ENCODE measurements around the gene COMMD9.

Gene COMMD9

DNA sequence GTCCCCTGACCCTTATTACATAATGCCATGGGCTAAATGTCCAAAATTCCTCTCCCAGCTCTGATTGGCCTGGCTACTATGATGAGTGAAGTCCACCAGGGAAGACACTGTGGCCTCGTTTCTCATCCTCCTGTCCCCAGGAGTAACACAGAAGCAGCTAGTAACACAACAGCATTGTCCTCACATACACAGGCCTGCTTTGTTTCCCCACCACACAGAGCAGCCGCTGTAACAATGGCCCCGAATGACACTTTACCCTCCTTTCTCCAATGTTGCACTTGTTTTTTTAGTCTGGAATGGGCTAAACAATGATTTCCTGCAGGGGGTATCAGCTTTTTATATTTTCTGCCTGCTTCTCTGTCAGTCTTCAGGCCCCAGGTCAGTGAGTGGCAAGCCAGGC, 6.7 kb upstream of the COMMD9 start, which contains the start of gene PRR5L:
Gene PRR5L, plus strand, starts transcription at position 363 of the 400 bp plus-strand sequence. CDS start 104,834 bp downstream, outside the sequence.
- DNase-seq: no peak

DNA sequence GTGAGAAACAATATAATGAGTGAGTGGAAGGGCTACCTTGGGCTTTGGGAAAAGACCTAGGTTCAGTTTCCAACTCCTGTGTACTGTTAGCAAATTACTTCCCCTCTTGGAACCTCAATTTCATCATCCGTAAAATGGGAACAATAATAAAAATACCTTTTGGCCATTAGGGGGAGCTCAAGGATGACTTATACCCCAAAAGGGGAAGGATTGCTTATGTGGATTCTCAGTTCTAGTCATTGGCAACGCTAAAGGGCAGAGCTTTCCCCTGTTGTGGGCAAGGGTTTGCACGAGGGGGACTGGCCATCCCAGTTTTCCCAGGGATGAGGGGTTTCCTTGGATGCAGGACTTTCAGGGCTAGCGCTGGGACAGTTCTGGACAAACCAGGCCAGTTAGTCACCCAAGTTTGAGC, 3.1 kb upstream of the COMMD9 start:
- peak in 1 of 2 experiments; percentile 23 for DNase-seq

DNA sequence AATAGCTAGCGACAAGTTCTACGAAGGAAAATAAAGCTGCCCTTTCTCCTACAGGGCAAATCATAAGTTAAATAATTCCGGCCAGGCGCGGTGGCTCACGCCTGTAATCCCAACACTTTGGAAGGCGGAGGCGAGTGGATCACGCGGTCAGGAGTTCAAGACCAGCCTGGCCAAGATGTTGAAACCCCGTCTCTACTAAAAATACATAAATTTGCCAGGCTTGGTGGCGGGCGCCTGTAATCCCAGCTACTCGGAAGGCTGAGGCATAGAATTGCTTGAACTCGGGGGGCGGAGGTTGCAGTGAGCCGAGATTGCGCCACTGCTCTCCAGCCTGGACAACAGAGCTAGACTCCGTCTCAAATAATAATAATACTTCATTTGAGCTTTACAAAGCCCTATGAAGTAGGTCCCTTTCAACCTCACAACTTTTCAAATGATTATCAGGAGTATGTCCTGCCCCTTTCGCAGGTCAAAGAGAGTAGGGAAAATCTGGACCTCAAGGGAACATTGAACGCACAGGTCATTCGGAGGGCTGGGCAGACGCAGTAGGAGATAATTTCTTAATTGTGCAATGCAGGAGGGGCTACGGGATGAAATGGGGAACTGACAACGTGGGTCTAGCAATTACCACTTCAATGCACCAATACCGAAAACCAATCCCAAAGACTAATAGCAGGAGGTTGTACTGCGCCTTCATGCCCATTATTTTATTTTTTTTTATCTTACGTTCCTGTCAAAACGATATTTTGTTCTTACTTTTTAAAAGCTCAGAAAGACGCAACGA, 590 bp downstream of the COMMD9 start:
- DNase-seq: peak in 1 of 2 experiments; percentile 14

DNA sequence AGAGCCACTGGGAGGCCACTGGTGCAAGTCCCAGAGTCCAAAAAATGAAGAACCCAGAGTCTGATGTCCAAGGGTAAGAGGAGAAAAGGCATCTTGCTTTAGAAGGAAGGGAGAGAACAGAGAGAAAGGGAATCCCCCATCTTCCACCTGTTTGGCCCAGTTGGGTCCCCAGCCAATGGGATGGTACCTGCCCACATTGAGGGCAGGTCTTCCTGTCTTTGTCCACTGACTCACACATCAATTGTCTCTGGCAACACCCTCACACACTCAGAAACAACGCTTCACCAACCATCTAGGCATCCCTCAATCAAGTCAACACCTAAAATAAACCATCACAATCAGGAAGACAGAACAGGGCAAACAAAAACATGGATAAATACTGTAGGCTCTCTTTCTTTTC, 6.3 kb downstream of the COMMD9 start:
- DNase-seq: no peak

DNA sequence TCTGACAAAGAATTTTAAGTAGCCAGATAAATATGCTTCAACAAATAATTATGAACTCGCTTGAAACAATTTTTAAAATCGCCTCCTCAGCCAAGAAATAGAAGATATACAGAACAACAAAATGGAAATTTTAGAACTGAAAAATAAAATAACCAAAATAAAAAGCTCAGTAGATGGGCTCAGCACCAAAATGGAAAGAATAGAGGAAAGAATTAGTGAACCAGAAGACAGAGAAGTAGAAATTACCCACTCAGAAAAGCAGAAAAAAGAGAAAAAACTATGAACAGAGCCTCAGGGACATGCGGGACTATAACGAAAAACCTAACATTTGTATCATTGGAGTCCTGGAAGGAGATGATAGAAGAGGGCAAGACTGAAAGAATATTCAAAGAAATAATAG, 7.4 kb downstream of the COMMD9 start:
- DNase-seq: no peak

DNA sequence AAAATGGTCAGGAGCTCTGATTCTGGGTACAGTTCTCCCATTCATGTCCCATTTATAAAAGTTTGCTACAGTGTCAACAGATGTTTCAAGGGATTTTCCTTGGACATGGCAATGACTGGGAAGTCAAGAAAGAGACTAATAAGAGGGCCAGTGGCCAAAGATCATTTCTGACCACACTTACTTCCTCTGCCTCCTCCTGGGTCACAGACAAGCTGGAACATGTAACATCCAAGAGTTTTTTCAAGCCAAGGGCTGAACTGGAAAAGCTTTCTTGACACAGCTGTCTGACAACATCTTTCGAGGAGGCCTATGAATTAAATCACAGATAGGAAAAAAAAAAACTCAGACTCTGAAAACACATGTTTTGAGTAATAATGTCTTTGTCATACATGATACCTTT, 8.7 kb downstream of the COMMD9 start:
- DNase-seq: no peak

DNA sequence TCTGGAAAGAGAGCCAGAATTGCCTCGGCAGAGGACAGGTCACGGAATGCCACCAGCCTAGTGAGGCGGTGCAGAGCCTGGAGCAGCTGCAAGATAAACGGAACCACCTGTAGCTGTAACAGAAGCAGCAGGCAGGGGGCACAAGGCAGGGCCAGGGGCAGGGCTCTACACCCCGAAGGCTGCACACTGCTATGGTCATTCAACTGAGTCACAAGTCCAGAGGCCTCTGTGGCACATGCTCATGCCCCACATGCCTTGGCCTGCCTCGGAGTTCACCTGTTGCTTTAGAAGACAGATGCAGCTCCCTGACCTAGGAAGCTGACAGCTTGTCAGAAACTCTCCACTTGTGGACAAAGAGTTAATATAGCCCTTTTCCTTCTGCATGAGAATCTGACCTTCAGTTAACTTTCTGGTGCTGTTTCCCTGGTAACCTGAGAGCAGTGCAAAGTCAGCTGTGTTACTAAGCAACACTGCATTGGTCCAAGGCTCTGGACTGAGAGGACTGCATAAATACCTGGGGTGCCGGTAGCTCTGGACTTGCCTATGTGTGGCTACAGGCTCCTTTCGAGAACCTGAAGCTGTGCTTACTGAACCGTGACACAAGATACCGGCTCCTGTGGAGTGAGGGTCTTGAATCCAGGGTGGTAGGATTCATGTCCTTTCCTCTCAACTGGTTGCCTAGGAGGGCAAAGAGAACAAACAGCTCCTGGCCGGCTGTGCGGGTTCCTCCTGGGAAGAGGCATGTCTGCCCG, 10.5 kb downstream of the COMMD9 start:
- no peak for DNase-seq

DNA sequence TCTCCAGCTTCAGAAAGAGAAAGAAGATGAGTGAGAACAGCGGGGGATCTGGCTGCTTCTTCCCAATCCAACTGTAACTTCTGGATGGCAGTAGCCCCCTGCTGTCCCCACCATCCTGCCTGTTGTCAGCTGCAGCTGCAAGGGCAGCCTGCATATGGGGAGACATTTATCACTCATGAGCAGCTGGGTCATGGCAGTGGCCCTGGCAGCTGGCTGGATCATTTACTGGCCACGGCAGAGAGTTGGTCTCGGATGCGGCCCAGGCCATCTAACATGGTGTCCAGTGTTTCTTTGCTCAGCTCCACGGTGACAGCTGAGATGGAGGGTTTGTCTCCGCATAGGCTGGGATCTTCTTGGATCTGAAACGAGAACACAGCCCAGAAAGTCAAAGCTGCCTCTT, 14.8 kb downstream of the COMMD9 start:
- DNase-seq: no peak

DNA sequence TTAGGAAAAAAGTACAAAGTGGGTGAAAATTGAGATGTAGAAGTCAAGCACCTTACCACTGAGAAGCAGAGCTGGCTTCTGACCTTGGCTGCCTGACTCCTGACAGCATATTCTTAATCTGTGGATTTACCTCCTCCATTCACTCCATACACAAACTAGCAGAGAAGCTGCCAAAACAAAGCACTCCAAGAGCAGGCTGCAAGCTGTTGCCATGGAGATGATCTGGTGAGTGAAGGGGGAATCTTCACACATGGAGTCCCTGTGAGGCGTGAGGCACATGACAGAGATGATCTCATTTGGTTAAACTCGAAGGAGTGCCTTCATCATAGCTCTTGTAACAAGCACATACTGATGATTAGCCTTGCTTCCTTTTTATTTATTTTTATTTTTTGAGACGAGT, 16.1 kb downstream of the COMMD9 start:
- no peak for DNase-seq

DNA sequence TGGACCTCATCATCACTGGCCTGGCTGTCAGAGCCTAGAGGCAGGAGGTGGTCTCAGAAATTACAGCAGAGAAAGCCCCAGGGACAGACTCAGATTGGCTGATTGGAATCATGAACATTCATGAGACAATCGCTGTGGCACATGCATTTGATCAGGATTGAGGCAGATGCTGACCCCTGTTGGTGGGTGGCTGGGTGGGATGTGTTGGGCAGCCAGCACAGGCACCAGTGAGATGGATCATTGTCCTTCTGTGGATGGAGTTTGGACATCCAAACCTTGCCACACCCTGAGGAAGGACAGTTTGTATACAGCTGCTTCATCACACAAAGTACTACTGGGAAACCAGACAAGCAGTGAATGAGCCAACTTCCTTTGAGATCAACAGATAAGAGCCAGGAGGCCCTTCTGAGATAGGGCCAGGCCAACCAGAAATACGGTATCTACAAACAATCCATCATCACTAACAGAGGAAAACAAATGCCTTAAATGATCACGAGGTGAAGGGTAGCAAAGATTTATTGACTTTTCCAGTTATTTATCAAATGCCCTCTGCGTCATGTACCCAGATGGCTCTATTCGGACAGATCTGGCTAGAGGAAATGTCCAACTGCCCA, 17.3 kb downstream of the COMMD9 start:
- DNase-seq: no peak

DNA sequence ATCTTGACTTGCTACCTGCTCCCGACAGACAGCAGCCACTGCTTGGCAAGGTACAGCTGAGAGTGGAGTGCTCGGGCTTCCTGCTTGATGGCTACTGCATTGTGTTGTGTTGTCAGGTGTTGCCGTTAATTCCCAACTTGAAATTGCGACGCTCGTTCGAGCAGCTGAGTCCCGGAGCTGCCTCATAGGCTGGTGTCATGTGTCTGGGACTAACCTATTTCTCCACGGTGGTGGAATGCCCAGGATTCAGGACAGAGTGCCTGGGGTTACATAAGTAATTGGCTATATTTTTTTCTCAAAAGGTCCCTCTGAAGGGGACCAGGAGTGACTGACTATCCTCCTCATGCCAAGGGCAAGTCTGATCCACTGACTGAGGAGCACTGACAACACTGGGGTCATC, 18.5 kb downstream of the COMMD9 start:
- DNase-seq: no peak

DNA sequence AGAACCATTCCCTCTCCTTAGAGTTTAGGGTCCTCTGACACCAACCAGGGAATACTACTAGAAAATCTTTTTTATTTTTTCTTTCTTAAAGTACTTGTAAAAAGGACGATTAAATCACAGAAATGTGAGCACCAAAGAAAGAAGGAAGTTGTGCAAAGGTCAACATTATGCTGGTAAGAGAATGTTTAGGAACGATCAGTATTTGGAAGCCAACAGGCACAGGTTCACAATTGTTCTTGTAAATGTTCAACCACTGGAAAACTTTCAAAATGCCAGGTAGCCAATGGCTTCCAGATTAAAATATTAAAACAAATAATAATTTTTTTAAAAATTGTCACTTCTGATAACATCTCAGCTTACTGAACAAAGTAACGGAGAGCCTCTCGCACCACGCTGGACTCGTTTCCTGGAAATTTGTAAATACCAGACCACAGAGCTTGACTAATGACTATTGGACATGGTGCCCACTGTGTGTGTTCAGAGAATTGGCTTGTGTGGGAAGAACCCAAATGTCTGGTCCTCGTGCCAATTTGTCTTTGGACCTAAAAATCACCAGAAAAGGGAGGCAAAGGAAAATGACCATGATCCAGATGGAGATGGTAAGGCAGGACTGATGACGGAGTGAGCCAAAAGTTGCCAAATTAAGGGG, 20.8 kb downstream of the COMMD9 start:
- no peak for DNase-seq

DNA sequence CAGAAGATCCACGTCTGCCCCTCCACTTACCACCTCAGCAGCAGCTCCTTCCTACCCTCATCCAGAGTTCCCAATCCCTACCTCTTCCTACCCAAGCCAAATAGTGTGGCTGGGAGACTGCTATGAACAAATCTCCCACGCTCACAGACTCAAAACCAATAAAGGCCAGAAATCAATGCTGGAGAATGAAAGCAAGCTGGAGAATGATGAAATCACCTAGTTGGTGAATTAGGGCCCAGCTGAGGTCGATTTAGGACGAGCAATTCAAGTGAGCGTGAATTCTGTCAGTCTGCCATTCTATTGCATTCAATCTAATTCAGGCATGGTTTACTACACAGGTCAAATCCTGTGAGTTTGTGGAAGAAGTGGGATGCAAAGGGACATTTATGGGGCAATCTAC, 22.5 kb downstream of the COMMD9 start:
- no peak for DNase-seq

DNA sequence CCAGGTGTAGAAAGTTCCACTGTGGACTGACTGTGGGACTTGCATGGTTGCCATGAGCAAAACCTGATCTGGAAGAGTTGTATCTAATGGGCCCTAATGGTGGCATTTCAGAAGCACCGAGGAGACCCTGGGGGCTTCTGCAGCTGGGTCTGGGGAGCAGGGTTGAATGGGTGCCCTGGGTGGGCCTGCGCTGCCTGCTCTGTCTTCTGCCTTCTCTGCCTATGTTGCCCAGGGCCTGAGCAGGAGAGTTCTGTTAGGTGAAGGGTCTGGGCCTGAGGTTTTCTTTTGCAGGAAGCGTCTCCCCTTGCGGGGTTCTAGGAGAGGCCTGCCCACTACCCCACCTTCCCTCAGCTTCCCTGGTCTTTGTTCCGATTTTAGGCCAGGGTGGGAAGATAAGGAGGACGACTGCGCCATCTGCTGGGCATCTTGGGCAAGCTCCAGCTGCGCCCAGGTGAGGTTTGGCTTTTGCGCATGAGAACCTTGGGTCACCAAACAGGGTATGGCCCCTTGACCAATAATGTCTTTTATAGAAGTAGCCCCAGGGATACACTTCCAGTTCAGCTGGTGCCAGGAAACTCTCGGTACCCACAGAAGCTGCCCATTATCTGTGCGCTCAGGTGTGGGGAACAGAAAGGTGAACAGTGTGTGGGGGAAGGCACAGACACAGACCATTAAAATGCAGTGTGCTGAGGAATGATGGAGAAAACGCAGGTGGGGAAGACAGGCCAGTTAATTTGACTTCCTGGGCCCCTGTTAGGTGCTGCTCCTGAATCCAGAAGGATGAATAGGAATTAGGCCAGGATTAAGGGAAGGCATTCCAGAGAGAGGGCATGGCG, 23.2 kb downstream of the COMMD9 start:
- peak in 1 of 2 experiments; percentile 15 for DNase-seq

DNA sequence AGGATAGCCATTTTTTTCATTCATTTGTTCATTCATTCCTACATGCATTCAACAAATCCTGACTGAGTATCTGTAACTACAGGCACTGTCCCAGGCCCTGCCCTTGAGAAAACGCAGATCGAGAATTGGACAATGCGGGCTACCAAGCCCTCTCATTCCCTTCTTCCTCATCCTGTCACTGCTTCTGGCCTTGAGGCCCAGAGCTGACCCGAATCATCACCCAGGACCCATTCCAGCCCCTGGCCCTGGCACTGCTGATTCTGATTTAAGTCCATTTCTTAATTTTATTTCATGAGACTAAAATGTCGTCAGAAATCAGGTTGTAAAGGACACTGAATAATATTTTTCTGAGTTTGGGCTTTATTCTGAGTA, 24.3 kb downstream of the COMMD9 start:
- no peak for DNase-seq

DNA sequence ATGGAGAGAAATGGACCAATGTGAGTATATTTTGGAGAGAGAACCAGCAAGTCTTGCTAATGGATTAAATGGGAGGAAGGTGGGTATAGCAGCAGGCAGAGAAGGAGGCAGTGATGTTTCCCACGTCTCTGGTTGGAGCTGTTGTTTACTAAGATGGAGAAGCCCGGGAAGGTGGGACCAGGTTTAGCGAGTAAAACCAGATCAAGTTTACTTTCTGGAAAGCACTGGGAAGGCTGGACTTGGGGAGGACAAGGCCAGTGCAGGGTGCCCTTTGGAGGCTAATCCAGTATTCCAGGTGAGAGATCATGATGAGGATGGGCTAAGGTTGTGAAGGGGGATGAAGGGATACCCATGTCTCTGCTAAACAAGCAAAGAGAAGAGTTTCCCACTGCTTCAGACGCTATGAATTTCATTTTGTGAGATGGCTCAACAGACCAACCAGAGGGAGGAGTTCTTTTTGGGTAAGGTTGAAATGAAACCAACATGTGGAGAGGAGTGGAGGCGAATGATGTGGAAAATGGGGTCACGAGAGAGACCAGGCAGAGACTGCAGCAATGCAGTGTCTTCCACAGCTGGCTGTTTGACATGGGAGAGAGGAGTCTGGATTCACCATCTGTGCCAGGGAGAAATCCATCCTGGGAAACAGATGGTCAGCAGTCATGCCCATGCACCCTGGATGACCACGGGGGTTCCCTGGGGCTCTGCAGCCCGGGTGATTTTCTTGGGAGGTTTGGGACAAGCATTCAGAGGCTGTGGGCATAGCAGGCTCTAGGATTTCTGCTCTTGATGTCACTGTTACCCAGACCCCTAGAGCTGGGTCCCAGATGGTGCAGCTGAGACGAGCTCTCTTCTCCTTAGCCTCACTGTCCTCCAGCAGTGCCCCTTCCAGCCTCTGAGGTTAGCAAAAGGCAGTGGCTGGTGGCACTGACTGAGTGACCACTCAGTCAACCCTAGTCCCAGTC, 24.9 kb downstream of the COMMD9 start:
- DNase-seq: no peak

DNA sequence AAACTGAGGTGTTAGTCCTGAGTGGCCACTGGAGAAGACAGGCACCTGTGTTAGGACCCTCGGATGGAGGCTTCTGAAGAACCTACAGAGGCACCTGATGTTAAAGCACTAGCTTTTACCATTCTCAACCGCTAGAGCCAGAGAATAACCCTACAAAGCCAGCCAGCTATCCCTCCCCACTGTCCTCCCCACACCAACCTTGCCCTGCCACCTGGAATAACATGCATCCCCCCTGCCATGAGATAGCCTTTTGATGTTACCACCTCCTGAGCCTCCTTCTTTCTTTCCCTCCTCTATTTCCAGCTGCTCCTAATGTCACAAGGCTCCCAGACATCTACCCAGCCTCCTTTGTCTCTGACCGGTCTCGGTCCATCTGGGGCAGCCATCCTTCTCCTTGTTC, 28.1 kb downstream of the COMMD9 start:
- DNase-seq: no peak

DNA sequence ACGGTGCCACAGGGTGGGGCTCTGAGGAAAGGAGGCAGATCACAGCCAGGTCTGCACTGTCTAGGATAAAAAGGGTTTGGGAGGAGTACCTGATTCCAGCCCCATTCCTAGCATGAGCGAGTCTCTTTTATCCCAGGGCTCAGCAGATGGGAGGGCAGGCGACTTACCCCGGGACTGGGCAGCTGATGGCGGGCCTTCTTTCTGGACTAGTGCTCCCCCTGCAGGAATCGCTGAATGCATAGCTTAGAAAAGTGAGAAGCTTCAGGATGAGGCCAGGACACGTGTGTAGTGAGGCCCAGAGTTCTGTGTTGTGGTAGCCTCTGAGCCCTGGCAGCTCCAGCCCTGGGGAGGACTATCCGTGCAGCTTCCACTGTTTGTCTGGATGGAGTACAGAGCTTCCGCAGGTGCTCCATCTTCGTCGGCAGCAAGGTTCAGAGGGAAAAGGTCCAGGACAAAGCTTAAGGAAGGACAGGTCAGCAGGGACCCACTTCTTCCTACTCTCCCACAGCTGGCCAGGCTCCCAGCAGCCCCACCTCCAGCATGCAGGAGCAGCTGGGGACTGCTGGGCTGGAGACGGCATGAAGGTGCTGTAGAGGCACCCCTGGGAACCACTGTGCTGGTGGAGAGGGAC, 30.4 kb downstream of the COMMD9 start:
- peak in 1 of 2 experiments; percentile 29 for DNase-seq

DNA sequence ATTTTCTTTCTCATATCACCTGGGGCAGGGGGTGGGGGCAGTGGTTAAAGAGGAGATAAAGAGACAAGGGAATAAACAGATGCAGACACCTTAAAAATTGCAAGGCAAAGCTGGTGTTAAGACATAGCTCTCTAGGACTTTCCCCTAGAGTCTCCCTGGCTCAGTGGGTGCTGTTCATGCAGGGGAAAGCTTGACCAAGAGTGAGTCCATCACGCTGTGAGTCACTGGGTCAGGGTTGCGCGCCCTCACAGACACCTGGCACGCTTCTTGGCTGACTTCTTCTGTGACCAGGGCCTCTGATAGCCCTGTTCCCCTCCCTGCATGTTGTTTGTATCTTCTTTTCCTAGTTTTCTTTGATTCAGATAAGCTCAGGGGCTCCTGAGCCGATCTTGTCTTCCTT, 31.9 kb downstream of the COMMD9 start:
- no peak for DNase-seq

DNA sequence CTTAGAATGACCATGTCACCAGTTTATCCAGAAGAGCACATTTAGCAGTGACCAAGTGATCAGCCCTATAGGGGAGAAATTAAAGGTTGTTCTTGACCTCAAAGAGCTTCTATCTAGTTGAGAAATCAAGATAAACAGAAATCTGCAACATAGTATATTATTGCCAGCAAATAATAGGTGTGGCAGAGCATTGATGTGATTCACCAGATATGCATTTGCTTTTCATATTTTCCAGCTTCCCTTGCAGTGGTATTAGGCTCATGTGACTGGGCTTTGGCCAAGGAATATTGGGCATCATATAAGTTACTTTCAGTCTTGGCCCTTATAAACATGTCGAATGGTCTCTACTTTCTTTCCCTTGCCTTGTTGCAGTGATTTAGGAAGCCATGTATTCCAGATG, 34.5 kb downstream of the COMMD9 start:
- peak in 1 of 2 experiments; percentile 3 for DNase-seq

DNA sequence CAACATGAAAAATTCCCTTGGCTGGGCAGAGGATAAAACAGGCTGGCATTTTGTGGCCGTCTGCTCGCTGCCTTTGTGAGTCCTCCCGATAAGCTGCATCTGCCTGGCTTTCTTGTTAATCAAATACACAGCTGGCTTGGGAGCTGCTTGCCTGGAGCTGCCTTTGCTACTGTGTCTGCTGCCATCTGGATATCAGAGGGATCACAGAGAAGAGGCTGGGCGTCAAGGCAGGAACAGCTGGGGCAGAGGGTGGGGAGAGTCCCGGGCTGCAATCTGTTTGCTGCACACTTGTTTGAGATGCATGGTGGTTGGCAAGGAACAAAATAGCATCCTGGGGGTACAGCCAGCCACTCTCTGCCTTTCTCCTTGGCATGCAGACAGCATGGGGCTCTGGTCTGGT, 36.0 kb downstream of the COMMD9 start:
- DNase-seq: no peak
